Middle frontal gyrus (tissue), 1 donor: ENCODE data around the gene RNF224.
"Not testable (repeated sequence)": the region's sequence is repeated elsewhere in the genome, so short reads cannot be mapped to it uniquely, and the experiment has no call there.

Source experiments
- DNase-seq: peaks from one replicate; pipeline ENCODE4 v3.0.0-alpha.2; 2015; ENCODE audit warnings: low spot score; ENCODE audit errors: extremely low spot score

Gene RNF224

DNA sequence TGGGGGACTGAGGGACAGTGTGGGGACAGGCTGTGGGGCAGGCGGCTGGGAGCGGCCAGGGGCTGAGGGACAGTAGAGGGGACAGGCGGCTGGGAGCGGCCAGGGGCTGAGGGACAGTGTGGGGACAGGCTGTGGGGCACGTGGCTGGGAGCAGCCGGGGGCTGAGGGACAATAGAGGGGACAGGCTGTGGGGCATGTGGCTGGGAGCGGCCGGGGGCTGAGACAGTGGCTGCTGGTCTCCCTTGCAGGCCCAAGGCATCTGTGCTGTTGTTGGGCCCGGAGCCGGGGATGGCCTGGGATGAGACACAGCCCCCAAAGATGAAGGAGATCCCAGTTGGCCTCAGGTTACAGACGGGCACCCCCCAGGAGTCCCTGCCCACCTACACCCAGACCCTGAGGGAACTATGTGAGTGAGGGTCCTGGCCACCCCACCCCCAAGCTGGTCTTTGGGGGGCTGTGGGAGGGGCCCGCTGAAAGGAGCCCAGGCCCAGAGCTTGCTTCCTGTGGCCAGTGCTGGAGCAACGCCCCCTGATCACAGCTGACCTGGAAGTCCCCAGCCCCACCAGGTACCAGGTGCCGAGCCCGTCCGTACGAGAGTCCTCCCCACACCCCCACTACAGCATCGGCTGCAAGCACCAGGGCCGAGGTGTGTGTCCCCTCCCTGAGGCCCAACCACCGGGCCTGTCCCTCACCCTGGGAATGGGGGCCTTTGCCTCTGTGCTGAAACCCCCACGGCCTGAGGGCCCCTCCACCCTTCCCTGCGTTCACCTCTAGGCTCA is 24.4 kb downstream of the RNF224 start:
- DNase-seq, result no peak

DNA sequence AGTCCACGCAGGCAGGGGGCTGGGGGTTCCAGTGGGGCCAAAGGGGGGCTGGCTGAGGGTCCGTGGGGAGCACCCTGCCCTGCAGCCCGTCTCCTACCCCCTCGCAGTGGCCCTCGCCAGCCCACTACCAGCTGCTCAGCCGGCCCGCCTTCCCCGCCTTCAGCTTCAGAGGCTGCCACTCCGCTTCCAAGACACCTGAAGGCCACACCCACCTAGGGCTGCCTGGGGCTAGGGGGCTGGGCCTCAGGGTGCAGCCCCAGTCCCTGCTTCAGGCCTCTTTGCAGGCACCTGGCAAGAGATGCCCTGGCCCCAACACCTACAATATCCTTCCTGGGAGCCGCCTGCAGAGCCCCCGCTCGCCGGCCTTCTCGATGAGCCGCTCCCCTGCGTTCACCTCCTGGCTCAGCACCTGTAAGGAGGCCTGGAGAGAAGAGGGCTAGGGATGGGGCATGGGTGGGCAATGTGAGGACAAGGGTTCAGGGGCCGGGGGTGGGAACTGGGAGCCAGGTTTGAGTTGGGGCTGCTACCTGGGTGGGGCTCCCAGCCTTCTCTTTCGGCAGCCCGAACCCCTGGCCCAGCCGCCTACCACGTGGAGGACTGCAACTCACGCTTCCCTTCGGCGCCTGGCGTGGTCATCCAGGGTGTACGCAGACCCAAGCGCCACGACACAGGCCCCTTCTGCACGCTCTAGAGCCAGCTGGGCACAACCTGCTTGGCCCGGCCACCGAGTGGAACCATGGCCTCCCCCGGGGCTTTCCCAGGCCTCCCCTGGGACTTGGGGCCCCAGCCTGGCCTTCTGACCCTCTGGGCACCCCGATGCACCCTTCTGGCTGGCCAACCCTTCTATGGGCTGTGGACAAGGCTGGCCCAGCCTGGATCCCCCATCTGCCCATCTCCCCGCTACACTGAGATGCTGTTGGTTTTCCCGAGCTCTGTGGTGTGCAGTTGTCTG is 25.5 kb downstream of the RNF224 start:
- no peak for DNase-seq

DNA sequence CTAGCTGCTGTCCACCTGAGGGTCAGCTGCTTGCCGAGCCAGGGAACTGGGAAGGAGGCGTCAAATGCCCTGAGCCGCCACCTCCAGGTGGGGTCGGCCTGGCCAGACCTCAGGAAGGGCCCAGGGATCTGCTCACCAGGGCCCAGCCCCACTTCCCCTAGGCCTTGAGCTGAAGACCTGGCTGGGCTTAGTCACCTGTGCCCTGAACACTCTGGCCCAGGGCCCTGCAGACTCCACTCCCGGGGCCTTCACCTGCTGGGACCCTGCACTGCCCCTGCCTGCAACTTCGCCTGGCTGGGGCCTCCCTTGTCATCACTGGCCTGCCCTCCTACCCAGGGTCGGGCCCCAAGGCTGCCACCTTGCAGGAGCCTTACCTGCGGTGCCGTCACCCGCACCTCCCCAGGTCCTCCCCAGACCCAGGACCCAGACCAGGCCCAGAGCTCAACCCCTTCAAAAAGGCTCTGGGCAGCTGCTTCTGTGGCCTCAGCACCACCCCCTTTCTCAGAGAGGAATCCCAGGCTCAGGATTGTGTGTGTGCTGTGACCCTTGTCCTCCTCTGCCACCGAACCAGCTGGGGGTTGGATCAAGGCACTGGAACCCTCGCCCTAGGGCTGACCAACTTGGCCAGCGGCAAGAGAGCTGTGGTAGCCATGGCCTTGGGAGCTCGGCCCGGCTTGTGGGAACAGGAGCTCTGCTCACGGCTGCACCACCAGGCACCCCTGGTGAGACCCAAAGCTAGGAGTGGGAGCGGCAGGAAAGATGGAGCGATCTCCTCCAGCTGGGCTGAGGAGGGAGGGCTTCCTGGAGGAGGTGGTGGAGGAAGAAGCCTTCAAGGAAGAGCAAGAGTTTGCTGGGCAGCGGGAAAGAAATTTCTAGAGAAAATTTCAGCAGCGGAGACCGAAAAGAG is 26.7 kb downstream of the RNF224 start:
- DNase-seq, result no peak

DNA sequence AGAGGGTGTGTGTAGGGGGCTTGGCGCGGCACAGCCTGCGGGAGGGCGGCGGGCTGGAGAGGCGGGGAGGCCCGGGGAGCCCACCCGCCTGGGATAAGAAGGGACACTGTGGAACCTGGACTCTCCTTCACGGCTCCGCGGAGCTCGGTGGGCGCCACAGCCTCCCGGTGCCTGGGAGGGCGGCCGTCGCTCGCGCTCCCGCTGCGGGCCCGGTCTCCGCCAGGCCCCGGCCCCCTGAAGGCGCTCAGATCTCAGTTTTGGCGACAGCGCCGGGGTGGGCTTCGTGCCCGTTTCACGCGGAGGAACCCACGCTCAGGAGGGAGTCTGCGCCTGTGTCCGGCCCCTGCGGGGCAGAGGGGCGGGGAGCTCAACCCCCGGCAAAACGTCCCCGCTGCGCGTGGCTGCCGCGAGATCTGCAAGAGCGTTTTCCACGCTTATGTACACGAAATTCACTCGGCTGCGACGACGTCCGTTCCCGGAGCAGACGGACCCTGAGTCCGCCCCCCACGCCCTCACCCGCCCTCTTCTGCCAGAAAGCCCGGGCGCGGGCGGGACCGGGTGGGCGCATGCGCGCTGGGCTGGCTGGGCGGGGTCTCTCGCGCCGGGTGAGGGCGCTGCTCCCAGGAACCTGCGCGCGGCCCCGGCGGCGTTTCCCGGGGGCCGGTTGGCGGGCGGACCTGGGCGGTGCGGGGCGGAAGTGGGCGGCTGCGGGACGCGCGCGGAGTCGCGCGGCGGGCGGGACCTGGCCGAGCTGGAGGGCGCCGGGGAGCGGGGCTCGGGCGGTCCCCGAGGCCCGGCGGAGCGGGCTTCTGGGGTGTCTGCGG is 27.5 kb downstream of the RNF224 start, which contains the start of gene NELFB:
TSS of gene NELFB (plus strand) at position 704 of the 824 bp plus-strand sequence.
- DNase-seq, result peak; percentile 79

DNA sequence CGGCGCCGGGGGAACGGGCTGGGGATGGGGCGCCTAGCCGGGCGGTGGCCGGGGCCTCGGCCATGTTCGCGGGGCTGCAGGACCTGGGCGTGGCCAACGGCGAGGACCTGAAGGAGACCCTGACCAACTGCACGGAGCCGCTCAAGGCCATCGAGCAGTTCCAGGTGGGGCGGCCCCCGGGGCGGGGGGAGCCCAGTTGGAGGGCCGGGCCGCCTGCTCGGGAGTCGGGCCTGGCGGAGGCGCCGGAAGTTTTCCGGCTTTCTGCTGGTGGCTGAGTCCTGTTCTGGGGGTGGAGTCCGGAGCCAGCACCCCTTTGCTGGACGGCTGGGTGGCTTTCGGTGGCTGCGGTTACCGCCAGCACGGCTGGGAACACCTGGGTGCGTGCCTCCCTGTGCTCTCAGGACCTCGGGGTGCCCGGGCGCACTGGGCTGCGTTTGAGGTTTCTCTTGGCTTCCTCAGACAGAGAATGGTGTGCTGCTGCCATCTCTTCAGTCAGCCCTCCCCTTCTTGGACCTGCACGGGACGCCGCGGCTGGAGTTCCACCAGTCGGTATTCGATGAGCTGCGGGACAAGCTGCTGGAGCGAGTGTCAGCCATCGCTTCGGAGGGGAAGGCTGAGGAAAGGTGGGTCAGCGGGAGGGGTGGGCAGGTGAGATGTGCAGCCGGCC is 28.3 kb downstream of the RNF224 start:
- DNase-seq, result no peak

DNA sequence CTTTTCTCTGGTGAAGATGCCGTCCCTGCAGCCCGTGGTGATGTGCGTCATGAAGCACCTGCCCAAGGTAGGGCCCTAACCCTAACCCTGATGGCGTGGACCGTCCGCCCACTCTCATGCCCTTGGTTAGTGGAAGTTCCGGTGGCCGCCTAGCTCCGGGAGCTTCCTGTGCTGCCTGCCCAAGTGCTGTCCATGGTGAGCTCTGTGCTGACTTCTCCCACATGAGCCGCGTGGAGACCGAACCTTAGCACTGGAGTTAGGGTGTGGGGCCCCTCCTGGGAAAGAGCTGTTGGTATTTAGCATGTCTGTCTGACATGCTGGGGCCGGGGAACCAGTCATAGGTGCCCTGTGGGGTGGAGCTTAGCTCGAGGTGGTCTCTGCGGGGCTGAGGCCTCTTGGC is 29.1 kb downstream of the RNF224 start:
- DNase-seq, result no peak

DNA sequence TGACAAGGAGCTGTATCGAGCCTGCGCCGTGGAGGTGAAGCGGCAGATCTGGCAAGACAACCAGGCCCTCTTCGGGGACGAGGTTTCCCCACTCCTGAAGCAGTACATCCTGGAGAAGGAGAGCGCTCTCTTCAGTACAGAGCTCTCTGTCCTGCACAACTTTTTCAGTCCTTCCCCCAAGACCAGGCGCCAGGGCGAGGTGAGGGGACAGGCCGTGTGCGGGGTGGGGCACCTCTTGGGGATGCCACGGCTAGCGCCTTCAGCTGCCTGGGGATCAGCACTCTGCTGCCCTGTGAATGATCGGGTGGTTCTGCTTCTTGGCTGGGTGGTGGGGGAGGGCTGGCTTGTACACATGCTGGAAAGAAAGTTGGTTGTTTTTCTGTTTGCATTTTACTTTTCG is 29.6 kb downstream of the RNF224 start:
- no peak for DNase-seq

DNA sequence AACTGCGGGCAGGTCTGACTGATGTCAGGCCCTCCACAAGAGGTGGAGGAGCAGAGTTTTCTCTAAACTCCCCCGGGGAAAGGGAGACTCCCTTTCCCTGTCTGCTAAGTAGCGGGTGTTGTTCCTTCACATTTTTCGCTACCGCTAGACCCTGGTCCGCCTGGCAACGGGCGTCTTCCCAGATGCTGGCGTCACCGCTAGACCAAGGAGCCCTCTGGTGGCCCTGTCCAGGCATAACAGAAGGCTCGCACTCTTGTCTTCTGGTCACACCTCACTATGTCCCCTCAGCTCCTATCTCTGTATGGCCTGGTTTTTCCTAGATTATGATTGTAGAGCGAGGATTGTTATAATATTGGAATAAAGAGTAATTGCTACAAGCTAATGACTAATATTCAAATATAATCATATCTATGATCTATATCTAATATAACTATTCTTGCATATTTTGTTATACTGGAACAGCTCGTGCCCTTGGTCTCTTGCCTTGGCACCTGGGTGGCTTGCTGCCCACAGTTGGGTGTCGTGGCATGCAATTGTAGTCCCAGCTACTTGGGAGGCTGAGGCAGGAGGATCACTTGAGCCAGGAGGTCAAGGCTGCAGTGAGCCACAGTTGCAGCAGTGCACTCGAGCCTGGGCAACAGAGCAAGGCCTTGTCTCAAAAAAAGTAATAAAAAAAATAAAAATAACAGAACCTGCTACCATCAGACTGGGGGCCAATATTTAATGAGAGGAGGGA is 35.0 kb downstream of the RNF224 start:
- DNase-seq, result not testable (repeated sequence)

DNA sequence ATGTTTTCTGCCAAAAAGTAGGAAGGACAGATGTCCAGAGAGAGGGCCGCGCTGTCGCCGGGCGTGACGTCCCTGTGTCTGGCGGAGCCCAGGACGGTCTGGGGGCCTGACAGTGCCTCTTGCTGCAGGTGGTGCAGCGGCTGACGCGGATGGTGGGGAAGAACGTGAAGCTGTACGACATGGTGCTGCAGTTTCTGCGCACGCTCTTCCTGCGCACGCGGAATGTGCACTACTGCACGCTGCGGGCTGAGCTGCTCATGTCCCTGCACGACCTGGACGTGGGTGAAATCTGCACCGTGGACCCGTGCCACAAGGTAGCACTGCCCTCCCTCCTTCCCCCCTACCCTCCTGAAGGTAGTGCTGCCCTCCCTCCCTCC is 35.6 kb downstream of the RNF224 start:
- DNase-seq, result no peak

DNA sequence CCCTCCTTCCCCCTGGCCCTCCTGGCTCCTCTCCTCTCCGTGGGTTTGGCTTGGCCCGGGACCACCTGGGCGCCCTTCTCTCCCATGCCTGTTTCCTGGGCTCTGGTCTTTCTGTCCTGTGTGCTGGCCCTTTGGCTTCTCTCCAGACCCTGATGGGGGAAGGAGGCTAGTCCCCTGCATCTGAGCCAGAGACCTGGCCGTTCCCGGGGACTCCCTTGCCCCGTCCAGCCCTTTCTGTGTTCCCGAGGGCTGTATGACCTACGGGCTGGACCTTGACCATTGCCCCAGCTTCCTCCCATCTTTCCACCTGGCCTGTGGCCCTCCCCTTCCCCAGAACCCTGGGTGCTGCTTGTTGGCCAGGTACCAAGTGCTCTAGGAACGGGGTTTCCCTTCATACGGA is 36.2 kb downstream of the RNF224 start:
- DNase-seq, result no peak

DNA sequence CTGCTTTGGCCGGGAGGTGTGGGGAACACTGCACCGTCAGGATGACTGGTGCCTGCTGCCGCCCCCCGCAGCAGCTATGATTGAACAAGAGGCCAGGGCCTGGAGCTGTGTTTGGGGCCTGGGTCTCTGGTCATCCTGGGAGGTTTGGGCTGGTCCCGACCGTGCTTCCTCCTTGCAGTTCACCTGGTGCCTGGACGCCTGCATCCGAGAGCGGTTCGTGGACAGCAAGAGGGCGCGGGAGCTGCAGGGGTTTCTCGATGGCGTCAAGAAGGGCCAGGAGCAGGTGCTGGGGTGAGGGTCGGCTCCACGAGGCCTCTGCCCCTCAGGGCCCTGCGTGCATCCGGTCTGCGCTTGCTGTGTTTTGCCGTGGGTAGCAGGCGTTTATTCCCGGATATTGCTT is 36.8 kb downstream of the RNF224 start:
- DNase-seq, result no peak

DNA sequence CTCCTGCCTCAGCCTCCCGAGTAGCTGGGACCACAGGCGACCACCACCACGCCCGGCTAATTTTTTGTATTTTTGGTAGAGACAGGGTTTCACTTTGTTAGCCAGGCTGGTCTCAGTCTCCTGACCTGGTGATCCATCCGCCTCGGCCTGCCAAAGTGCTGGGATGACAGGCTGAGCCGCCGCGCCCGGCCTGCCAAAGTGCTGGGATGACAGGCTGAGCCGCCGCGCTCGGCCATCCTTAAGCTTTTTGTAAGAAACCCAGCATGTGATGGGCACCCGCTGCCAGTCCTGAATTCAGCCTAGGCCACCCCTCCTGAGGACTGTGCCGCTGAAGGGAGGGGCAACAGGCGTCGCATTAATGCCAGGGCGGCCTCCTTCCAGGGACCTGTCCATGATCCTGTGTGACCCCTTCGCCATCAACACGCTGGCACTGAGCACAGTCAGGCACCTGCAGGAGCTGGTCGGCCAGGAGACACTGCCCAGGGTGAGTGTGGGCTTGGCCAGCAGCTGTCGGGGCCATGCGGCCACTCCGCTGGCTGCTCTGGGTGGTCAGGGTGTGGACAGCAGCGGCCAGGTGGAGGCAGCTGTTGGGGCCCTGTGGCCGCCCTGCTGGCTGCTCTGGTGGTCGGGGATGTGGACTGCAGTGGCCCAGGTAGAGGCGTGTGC is 38.3 kb downstream of the RNF224 start:
- DNase-seq, result no peak

DNA sequence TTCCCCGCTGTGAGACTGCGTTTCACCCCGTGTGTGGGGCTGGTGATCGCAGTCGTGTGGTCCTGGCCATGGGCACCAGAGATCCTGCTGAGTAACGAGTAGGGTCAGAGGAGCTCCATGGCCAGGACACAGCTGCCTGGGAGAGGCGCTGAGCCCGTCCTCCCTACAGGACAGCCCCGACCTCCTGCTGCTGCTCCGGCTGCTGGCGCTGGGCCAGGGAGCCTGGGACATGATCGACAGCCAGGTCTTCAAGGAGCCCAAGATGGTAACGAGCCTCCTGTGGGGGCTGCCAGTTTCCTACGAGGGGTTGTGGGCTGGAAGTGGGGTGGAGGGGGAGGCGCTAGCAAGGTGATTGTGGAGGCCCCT is 38.8 kb downstream of the RNF224 start:
- no peak for DNase-seq

DNA sequence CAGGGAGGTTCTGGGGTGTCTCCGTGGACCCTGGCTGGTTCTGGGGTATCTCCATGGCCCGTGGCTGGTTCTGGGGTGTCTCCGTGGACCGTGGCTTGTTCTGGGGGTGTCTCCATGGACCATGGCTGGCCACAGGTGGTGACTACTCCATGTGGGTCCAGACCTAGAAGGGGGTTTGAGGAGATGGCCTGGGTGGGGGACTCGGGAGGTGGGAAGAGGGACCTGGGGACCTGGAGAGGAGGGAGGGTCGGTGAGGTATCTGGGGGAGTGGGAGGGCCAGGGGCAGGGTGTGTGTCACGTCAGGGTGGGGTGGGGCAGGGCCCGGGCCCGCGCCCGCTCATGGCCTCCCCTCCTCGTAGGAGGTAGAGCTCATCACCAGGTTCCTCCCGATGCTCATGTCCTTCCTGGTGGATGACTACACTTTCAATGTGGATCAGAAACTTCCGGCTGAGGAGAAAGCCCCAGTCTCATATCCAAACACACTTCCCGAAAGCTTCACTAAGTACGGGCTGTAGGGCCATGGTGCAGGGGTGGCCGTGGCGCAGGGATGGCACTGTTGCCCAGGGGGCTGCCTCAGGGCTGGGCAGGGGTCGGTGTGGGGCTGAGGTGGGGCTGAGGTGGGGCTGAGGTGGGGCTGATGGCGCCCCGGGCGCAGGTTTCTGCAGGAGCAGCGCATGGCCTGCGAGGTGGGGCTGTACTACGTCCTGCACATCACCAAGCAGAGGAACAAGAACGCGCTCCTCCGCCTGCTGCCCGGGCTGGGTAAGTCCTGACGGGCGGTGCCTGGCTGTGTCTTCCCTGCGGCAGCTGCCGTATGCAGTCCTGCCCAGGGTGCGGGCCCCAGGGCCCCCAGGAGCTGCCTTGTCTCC is 39.5 kb downstream of the RNF224 start:
- DNase-seq, result no peak

DNA sequence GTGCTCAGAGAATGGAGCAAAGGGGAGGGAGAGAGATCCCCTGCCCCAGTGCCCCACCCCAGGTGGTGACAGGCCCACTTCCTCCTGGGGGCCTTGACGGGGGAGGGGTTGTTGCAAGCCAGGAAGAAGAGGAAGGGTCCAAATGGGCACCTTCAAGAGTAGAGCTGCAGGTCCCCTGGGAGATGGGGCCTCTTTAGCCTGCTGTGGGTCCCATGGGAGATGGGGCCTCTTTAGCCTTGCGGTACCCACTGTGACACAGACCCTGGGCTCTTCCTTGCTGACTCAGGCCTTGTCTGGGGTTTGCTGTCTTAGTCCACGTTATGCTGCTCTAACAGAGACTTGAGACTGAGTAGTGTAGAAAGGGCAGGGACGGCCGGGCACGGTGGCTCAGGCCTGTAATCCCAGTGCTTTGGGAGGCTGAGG is 40.6 kb downstream of the RNF224 start:
- no peak for DNase-seq

DNA sequence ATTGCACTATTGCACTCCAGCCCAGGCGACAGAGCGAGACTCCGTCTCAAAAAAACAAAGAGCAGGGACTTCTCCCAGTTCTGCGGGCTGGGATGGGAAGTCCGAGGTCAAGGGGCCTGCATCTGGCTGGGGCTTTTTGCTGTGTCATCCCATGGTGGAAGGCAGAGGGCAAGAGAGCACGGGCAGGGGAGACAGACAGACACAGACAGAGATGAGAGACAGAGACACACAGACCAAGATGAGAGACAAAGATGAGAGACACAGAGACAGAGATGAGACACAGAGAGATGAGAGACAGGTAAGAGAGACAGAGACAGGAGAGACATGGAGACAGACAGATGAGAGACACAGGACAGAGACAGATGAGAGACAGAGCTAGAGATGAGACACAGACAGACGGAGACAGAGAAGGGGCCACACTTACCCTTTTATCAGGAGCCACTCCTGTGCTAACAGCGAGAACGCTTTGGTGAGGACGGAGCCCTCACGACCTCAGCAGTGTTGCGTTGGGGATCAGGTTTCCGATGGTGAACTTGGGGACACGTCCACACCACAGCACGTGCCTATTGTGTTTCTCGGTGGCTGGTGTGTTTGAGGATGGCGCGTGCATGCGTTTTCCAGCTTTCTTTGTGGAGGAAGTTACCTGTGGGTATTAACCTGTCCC is 41.4 kb downstream of the RNF224 start:
- no peak for DNase-seq

DNA sequence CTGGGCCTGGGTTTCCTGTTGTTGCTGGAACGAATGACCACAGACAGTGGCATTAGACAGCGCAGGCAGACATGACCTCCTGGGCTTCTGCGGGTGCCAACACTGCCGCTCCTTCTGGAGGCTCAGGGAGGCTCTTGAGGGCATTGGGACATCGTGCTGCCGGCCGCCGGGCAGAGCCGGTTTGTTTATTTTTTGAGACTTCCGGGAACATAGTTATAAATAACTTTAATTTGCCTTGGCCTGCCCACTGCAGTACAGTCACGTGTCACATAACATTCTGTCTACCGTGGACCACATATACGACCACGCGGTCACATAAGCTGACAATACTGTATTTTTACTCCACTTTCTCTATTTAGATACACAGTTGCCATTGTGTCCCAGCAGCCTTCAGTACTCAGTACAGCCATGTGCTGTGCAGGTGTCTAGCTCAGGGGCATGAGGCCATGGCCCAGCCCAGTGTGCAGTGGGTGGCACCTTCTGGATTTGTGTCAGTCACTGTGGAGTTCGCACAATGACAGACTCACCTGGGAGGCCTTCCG is 42.0 kb downstream of the RNF224 start:
- no peak for DNase-seq
